HG03558 (cell line): ENCODE results near the gene SLU7.
A peak's percentile ranks its signal among the peaks of the same experiment; 100 is the strongest.

ENCODE experiments used
- ATAC-seq: cut with Tn5 transposase; IDR thresholded peaks from one replicate; pipeline ENCODE4 v1.9.1; 2021; ENCODE audit warnings: moderate number of reproducible peaks; ENCODE audit not compliant: unreplicated experiment; ENCODE audit errors: extremely low read depth

Gene SLU7

GRCh38 chr5:160418561-160419457 is at the start of gene SLU7:
SLU7 (minus strand) TSS chr5:160419081; CDS start chr5:160415294, 3,787 bp downstream.
- peak; percentile 48 for ATAC-seq

GRCh38 chr5:160468363-160468975 is 49.6 kb upstream of the SLU7 start:
- no peak for ATAC-seq

- ATAC-seq = peak; percentile 76
These were observed 48.9 kb upstream of the SLU7 start for GRCh38 chr5:160467555-160468362.

- peak; percentile 0 for ATAC-seq
These were observed 48.1 kb upstream of the SLU7 start for GRCh38 chr5:160466889-160467554.

GRCh38 chr5:160466116-160466515 is 47.2 kb upstream of the SLU7 start:
- ATAC-seq = no peak

GRCh38 chr5:160464466-160464797 is 45.6 kb upstream of the SLU7 start:
- ATAC-seq = no peak

GRCh38 chr5:160463740-160464465 is 45.0 kb upstream of the SLU7 start:
- no peak for ATAC-seq

- ATAC-seq = no peak
These were observed 44.3 kb upstream of the SLU7 start for GRCh38 chr5:160463227-160463626.

- no peak for ATAC-seq
These were observed 43.3 kb upstream of the SLU7 start for GRCh38 chr5:160462167-160462566.

- ATAC-seq = no peak
These were observed 42.5 kb upstream of the SLU7 start for GRCh38 chr5:160461378-160461777.

- ATAC-seq = no peak
These were observed 41.6 kb upstream of the SLU7 start for GRCh38 chr5:160460377-160461049.

- ATAC-seq = peak; percentile 73
These were observed 40.2 kb upstream of the SLU7 start for GRCh38 chr5:160458806-160459800.

GRCh38 chr5:160457252-160457651 is 38.4 kb upstream of the SLU7 start:
- ATAC-seq = no peak

- ATAC-seq = no peak
These were observed 37.7 kb upstream of the SLU7 start for GRCh38 chr5:160456480-160457177.

- no peak for ATAC-seq
These were observed 36.7 kb upstream of the SLU7 start for GRCh38 chr5:160455600-160455999.

GRCh38 chr5:160453751-160454150 is 34.9 kb upstream of the SLU7 start:
- ATAC-seq = no peak

GRCh38 chr5:160452795-160453194 is 33.9 kb upstream of the SLU7 start:
- ATAC-seq = no peak
